ENCODE data around the gene USP6NL. TPM values are rescaled to one million over a fixed set of nuclear protein-coding genes. Genes with fewer than 3 reads are reported as not detected.

The USP6NL gene
- total and polyA plus RNA-seq, 2 of the 13 experiments (the other 11 are each of a cell fraction or from before 2014, with no cell fraction given): 10.5 to 22.9 TPM

GRCh38 chr10:11639849-11640764 lies 28.7 kb upstream of the USP6NL start (continued):
- TF ChIP-seq LRRFIP1 (CRISPR knock-in tag; conservative IDR thresholded peaks at IDR 0.05) (no peak), IKZF1 (IDR thresholded peaks at IDR 0.05) (no peak), SKI (IDR thresholded peaks at IDR 0.05; ENCODE audit: partially characterized antibody) (peak; percentile 97), ZNF788 (CRISPR knock-in tag; IDR thresholded peaks at IDR 0.05; ENCODE audit: borderline replicate concordance) (peak; percentile 72; the same call in 1 of the 2 replicates), MEF2D (CRISPR knock-in tag; IDR thresholded peaks at IDR 0.05) (peak; percentile 95), PAF1 (CRISPR knock-in tag; IDR thresholded peaks at IDR 0.05) (no peak), POLR2G (IDR thresholded peaks at IDR 0.05; ENCODE audit: low read depth, low read length) (no peak), MIER2 (CRISPR knock-in tag; IDR thresholded peaks at IDR 0.05) (peak; percentile 67; the same call in 1 of the 2 replicates), ZNF362 (CRISPR knock-in tag; IDR thresholded peaks at IDR 0.05; ENCODE audit: borderline replicate concordance) (peak; percentile 68; the same call in 1 of the 2 replicates), ZNF3 (CRISPR knock-in tag; IDR thresholded peaks at IDR 0.05) (0 out of 2 replicates have a peak, but pooled peaks have one; percentile 47), TARDBP (CRISPR knock-in tag; IDR thresholded peaks at IDR 0.05) (peak; percentile 98), ZNF7 (CRISPR knock-in tag; IDR thresholded peaks at IDR 0.05) (no peak), ZNF724P (CRISPR knock-in tag; IDR thresholded peaks at IDR 0.05; ENCODE audit: borderline replicate concordance) (0 out of 2 replicates have a peak, but pooled peaks have one; percentile 68), SP4 (CRISPR knock-in tag; IDR thresholded peaks at IDR 0.05) (peak; percentile 68; the same call in 1 of the 2 replicates), UBTF (CRISPR knock-in tag; IDR thresholded peaks at IDR 0.05) (peak; percentile 48; the same call in 1 of the 2 replicates), HMG20B (CRISPR knock-in tag; conservative IDR thresholded peaks at IDR 0.05) (peak; percentile 99), NONO (IDR thresholded peaks at IDR 0.05) (no peak), NONO (CRISPR knock-in tag; conservative IDR thresholded peaks at IDR 0.05) (peak; percentile 95), REPIN1 (CRISPR knock-in tag; IDR thresholded peaks at IDR 0.05; ENCODE audit: borderline replicate concordance, low read depth) (peak; percentile 92), ADNP (CRISPR knock-in tag; IDR thresholded peaks at IDR 0.05) (no peak), ZFY (CRISPR knock-in tag; IDR thresholded peaks at IDR 0.05) (no peak), SP140L (CRISPR knock-in tag; IDR thresholded peaks at IDR 0.05; ENCODE audit: borderline replicate concordance) (peak; percentile 91; the same call in 1 of the 2 replicates)

Measured in HepG2 (cell line).